Karpas-422 (cell line): ENCODE measurements around the gene FRMD4B. TPM values are rescaled to one million over a fixed set of nuclear protein-coding genes. Genes with fewer than 3 reads are reported as not detected.

Experiments
- DNase-seq: peaks from one replicate; pipeline ENCODE4 v3.0.0-alpha.2; 2015
- H2AFZ ChIP-seq: fragments of 200-600 bp; sonication (generic); 2 replicates; pipeline ENCODE4 v1.6.1; 2014; ENCODE audit warnings: antibody characterized with exemption, low read length, mixed read lengths
- H3K27ac ChIP-seq: fragments of 200-600 bp; sonication (generic); 2 replicates; pipeline ENCODE4 v1.5.1; 2014; ENCODE audit warnings: mild to moderate bottlenecking, low read length, moderate library complexity
- H3K27me3 ChIP-seq: fragments of 200-600 bp; sonication (generic); 2 replicates; pipeline ENCODE4 v1.6.1; 2014; ENCODE audit warnings: low read length, mixed read lengths
- H3K36me3 ChIP-seq: fragments of 200-600 bp; sonication (generic); 2 replicates; pipeline ENCODE4 v1.6.1; 2014; ENCODE audit warnings: low read length, mixed read lengths; ENCODE audit not compliant: insufficient read depth
- H3K4me1 ChIP-seq: fragments of 200-600 bp; sonication (generic); 2 replicates; pipeline ENCODE4 v1.6.1; 2014; ENCODE audit warnings: mild to moderate bottlenecking, low read length, mixed read lengths
- H3K4me2 ChIP-seq: fragments of 200-600 bp; sonication (generic); 2 replicates; pipeline ENCODE4 v1.6.1; 2014; ENCODE audit warnings: low read length, low read depth, mild to moderate bottlenecking; ENCODE audit not compliant: poor library complexity, severe bottlenecking
- H3K4me3 ChIP-seq: fragments of 200-600 bp; sonication (generic); 2 replicates; pipeline ENCODE4 v1.5.1; 2014; ENCODE audit warnings: mild to moderate bottlenecking, antibody characterized with exemption, low read length, mixed read lengths
- H3K79me2 ChIP-seq: fragments of 200-600 bp; sonication (generic); 2 replicates; pipeline ENCODE4 v1.6.1; 2014; ENCODE audit warnings: mild to moderate bottlenecking, low read length, mixed read lengths
- H3K9ac ChIP-seq: fragments of 200-600 bp; sonication (generic); 2 replicates; pipeline ENCODE4 v1.6.0; 2014; ENCODE audit warnings: low read length
- H3K9me2 ChIP-seq: fragments of 200-600 bp; sonication (generic), shearing (Covaris generic); replicated peaks from 2 replicates; pipeline ENCODE4 v1.6.0; 2014; ENCODE audit warnings: mild to moderate bottlenecking, low read length, moderate library complexity; ENCODE audit not compliant: insufficient read depth
- H3K9me3 ChIP-seq: fragments of 300-700, 200-600 bp; sonication (generic); 2 replicates; pipeline ENCODE4 v1.6.1; 2014; ENCODE audit warnings: low read length, mixed read lengths
- H4K20me1 ChIP-seq: fragments of 200-600 bp; sonication (generic); 2 replicates; pipeline ENCODE4 v1.6.1; 2014; ENCODE audit warnings: mild to moderate bottlenecking, antibody characterized with exemption, low read length, low read depth; ENCODE audit not compliant: insufficient read depth
- total RNA-seq: library from RNA; depleted of rRNA; stranded (reverse); fragments of >200 nt; shearing (Covaris generic); gene quantifications from 2 replicates; pipeline ENCODE4 v1.2.3, GENCODE V29; 2014; ENCODE audit warnings: low replicate concordance

The FRMD4B gene
- total RNA-seq, 1 experiment from 2014 or later: not detected

- Histone ChIP-seq H3K36me3 (no peaks in the 10 kb centered on the region), H3K9ac (no peak overlapping the region), H4K20me1 (no peaks in the 10 kb centered on the region)
These were observed 6.5 kb upstream of the FRMD4B start for GRCh38 chr3:69392415-69392814.

GRCh38 chr3:69391554-69391953 is 5.7 kb upstream of the FRMD4B start:
- H3K4me1 ChIP-seq: no peaks in the 10 kb centered on the region
- H3K27me3 ChIP-seq: no peaks in the 10 kb centered on the region
- no peak overlapping the region for H3K4me2 ChIP-seq

More at GRCh38 chr3:69392415-69392814, 6.5 kb upstream of the FRMD4B start:
- Histone ChIP-seq H3K27me3 (no peaks in the 10 kb centered on the region), H3K79me2 (no peaks in the 10 kb centered on the region), H3K9me3 (no peaks in the 10 kb centered on the region), H3K27ac (no peak overlapping the region), H3K9me2 (no peaks in the 10 kb centered on the region), H3K4me3 (no peak overlapping the region), H3K4me1 (no peaks in the 10 kb centered on the region), H2AFZ (no peak overlapping the region), H3K4me2 (no peak overlapping the region)
- DNase-seq: no peak

GRCh38 chr3:69390771-69391170 is 4.9 kb upstream of the FRMD4B start:
- no peak for DNase-seq
- no peaks in the 10 kb centered on the region for H3K9me3 ChIP-seq
- H3K4me1 ChIP-seq: no peaks in the 10 kb centered on the region
- H4K20me1 ChIP-seq: no peaks in the 10 kb centered on the region
- H3K79me2 ChIP-seq: no peaks in the 10 kb centered on the region
- no peak overlapping the region for H3K4me3 ChIP-seq
- no peak overlapping the region for H2AFZ ChIP-seq
- H3K9me2 ChIP-seq: no peaks in the 10 kb centered on the region
- H3K4me2 ChIP-seq: no peak overlapping the region
- no peaks in the 10 kb centered on the region for H3K36me3 ChIP-seq
- no peaks in the 10 kb centered on the region for H3K27me3 ChIP-seq
- H3K9ac ChIP-seq: no peak overlapping the region
- no peak overlapping the region for H3K27ac ChIP-seq

More at GRCh38 chr3:69391554-69391953, 5.7 kb upstream of the FRMD4B start:
- Histone ChIP-seq H3K4me3 (no peak overlapping the region), H3K79me2 (no peaks in the 10 kb centered on the region), H3K36me3 (no peaks in the 10 kb centered on the region), H3K9me3 (no peaks in the 10 kb centered on the region), H2AFZ (no peak overlapping the region), H3K9ac (no peak overlapping the region), H4K20me1 (no peaks in the 10 kb centered on the region), H3K27ac (no peak overlapping the region), H3K9me2 (no peaks in the 10 kb centered on the region)
- no peak for DNase-seq

- Histone ChIP-seq H3K9ac (no peak overlapping the region), H3K27me3 (no peaks in the 10 kb centered on the region), H3K9me2 (no peaks in the 10 kb centered on the region), H3K4me2 (no peak overlapping the region), H3K4me1 (no peaks in the 10 kb centered on the region), H2AFZ (no peak overlapping the region), H4K20me1 (no peaks in the 10 kb centered on the region), H3K79me2 (no peaks in the 10 kb centered on the region), H3K4me3 (no peak overlapping the region), H3K27ac (no peak overlapping the region), H3K36me3 (no peaks in the 10 kb centered on the region), H3K9me3 (no peaks in the 10 kb centered on the region)
- no peak for DNase-seq
These were observed 3.8 kb upstream of the FRMD4B start for GRCh38 chr3:69389520-69390248.

GRCh38 chr3:69388241-69388640 is 2.4 kb upstream of the FRMD4B start:
- Histone ChIP-seq H3K27ac (no peak overlapping the region), H3K9me3 (no peaks in the 10 kb centered on the region), H4K20me1 (no peaks in the 10 kb centered on the region), H3K4me2 (no peak overlapping the region), H3K4me1 (no peaks in the 10 kb centered on the region), H3K79me2 (no peaks in the 10 kb centered on the region), H3K36me3 (no peaks in the 10 kb centered on the region), H3K4me3 (no peak overlapping the region), H3K9me2 (no peaks in the 10 kb centered on the region), H2AFZ (no peak overlapping the region), H3K9ac (no peak overlapping the region), H3K27me3 (no peaks in the 10 kb centered on the region)
- DNase-seq: no peak

GRCh38 chr3:69386556-69387385 is 883 bp upstream of the FRMD4B start:
- Histone ChIP-seq H3K4me2 (no peak overlapping the region), H3K4me3 (no peak overlapping the region), H3K4me1 (no peaks in the 10 kb centered on the region)

GRCh38 chr3:69385123-69385722 is 665 bp downstream of the FRMD4B start:
- Histone ChIP-seq H3K4me2 (no peak overlapping the region), H4K20me1 (no peaks in the 10 kb centered on the region), H3K79me2 (no peaks in the 10 kb centered on the region), H2AFZ (no peak overlapping the region), H3K4me1 (no peaks in the 10 kb centered on the region), H3K9ac (no peak overlapping the region), H3K36me3 (no peaks in the 10 kb centered on the region), H3K9me3 (no peaks in the 10 kb centered on the region), H3K27ac (no peak overlapping the region), H3K4me3 (no peak overlapping the region), H3K9me2 (no peaks in the 10 kb centered on the region), H3K27me3 (no peaks in the 10 kb centered on the region)
- no peak for DNase-seq

More at GRCh38 chr3:69386556-69387385, 883 bp upstream of the FRMD4B start:
- no peaks in the 10 kb centered on the region for H3K9me3 ChIP-seq
- no peak overlapping the region for H3K27ac ChIP-seq
- H2AFZ ChIP-seq: no peak overlapping the region
- no peak overlapping the region for H3K9ac ChIP-seq
- no peaks in the 10 kb centered on the region for H4K20me1 ChIP-seq
- H3K36me3 ChIP-seq: no peaks in the 10 kb centered on the region
- no peaks in the 10 kb centered on the region for H3K27me3 ChIP-seq
- H3K79me2 ChIP-seq: no peaks in the 10 kb centered on the region
- no peak for DNase-seq
- no peaks in the 10 kb centered on the region for H3K9me2 ChIP-seq

GRCh38 chr3:69384326-69384725 is 1.6 kb downstream of the FRMD4B start:
- Histone ChIP-seq H3K27me3 (no peaks in the 10 kb centered on the region), H3K79me2 (no peaks in the 10 kb centered on the region), H2AFZ (no peak overlapping the region), H3K27ac (no peak overlapping the region), H3K9me3 (no peaks in the 10 kb centered on the region), H3K9me2 (no peaks in the 10 kb centered on the region), H3K4me2 (no peak overlapping the region), H3K4me3 (no peak overlapping the region), H3K36me3 (no peaks in the 10 kb centered on the region), H3K9ac (no peak overlapping the region), H4K20me1 (no peaks in the 10 kb centered on the region), H3K4me1 (no peaks in the 10 kb centered on the region)
- DNase-seq: no peak
